Activated CD4-positive, alpha-beta T cell treated with anti-CD3 and anti-CD28 coated beads for 1 hour (primary cell): ENCODE measurements around the gene BMAL2.

Source experiments
- DNase-seq: peaks from one replicate; pipeline ENCODE4 v3.0.0-alpha.2; 2020

BMAL2 gene

GRCh38 chr12:27324530-27324929 lies 8.1 kb upstream of the BMAL2 start:
- DNase-seq: no peak

GRCh38 chr12:27330846-27331245 lies 1.8 kb upstream of the BMAL2 start:
- no peak for DNase-seq

- no peak for DNase-seq
These were observed 1.2 kb upstream of the BMAL2 start for GRCh38 chr12:27331291-27331926.

- no peak for DNase-seq
These were observed 710 bp upstream of the BMAL2 start for GRCh38 chr12:27331927-27332324.

- DNase-seq: no peak
These were observed 276 bp upstream of the BMAL2 start for GRCh38 chr12:27332407-27332713.

GRCh38 chr12:27333403-27334009 lies 870 bp downstream of the BMAL2 start:
- no peak for DNase-seq

GRCh38 chr12:27334042-27334720 lies 1.5 kb downstream of the BMAL2 start:
- DNase-seq: no peak

GRCh38 chr12:27334721-27335082 lies 2.1 kb downstream of the BMAL2 start:
- no peak for DNase-seq

GRCh38 chr12:27335364-27336281 lies 3.0 kb downstream of the BMAL2 start:
- no peak for DNase-seq

- DNase-seq: no peak
These were observed 3.6 kb downstream of the BMAL2 start for GRCh38 chr12:27336282-27336653.

- DNase-seq: no peak
These were observed 4.7 kb downstream of the BMAL2 start for GRCh38 chr12:27337376-27337775.

GRCh38 chr12:27338473-27338872 lies 5.8 kb downstream of the BMAL2 start:
- DNase-seq: no peak

- no peak for DNase-seq
These were observed 8.3 kb downstream of the BMAL2 start for GRCh38 chr12:27340971-27341370.

GRCh38 chr12:27342536-27342935 lies 9.9 kb downstream of the BMAL2 start:
- DNase-seq: no peak

GRCh38 chr12:27343255-27344000 lies 10.8 kb downstream of the BMAL2 start:
- DNase-seq: no peak

- no peak for DNase-seq
These were observed 11.6 kb downstream of the BMAL2 start for GRCh38 chr12:27344246-27344645.

GRCh38 chr12:27344760-27345159 lies 12.1 kb downstream of the BMAL2 start:
- no peak for DNase-seq

- no peak for DNase-seq
These were observed 12.7 kb downstream of the BMAL2 start for GRCh38 chr12:27345376-27345775.

- no peak for DNase-seq
These were observed 15.1 kb downstream of the BMAL2 start for GRCh38 chr12:27347779-27348178.

GRCh38 chr12:27351476-27351875 lies 18.8 kb downstream of the BMAL2 start:
- DNase-seq: no peak

- DNase-seq: no peak
These were observed 22.9 kb downstream of the BMAL2 start for GRCh38 chr12:27355486-27355885.

GRCh38 chr12:27355979-27356378 lies 23.3 kb downstream of the BMAL2 start:
- no peak for DNase-seq
